ENCODE data around the gene MAP3K4. TPM values are rescaled to one million over a fixed set of nuclear protein-coding genes. Genes with fewer than 3 reads are reported as not detected.

The MAP3K4 gene
- total RNA-seq, 1 donor, result 31.1 TPM

DNA sequence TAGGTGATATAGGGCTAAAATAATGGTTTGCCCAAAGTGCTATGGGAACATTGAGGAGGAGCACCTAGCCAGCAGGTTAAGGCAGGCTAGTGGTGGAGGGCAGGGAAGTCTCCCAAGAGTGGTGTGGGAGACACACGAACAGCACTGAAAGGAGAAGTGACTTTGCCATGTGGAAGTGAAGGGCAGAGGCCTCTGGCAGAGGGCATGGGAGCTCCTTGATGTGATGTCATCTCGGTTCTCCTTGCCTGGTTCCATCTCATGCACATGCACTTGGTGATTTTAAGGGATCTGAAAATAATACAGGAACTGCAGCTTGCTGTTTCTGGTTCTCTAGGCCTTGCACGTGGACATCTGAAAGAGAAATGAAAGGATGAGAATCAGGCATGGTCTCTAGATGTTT lies 4.7 kb upstream of the MAP3K4 start:
- no peak overlapping the region for H3K4me3 ChIP-seq (ENCODE audit: insufficient read depth, low read length)
- peaks cover 4% of the 10 kb centered on the region for H3K4me1 ChIP-seq (ENCODE audit: insufficient read depth, low read length)
- H2AFZ ChIP-seq (ENCODE audit: low read length), result no peak overlapping the region
- no peaks in the 10 kb centered on the region for H4K20me1 ChIP-seq (ENCODE audit: insufficient read depth, low read length)
- no peak for DNase-seq (ENCODE audit: insufficient read length, low spot score, missing footprints)
- no peaks in the 10 kb centered on the region for H3K27me3 ChIP-seq (ENCODE audit: insufficient read depth, low read length)
- no peaks in the 10 kb centered on the region for H3K36me3 ChIP-seq (ENCODE audit: insufficient read depth, low read length)
- no peaks in the 10 kb centered on the region for H3K79me2 ChIP-seq (ENCODE audit: insufficient read depth, low read length)
- H3K27ac ChIP-seq (ENCODE audit: low read depth, low read length), result no peak overlapping the region
- H3K9me3 ChIP-seq (ENCODE audit: low read depth, low read length), result peaks cover 6% of the 10 kb centered on the region
- no peak overlapping the region for H3K4me2 ChIP-seq (ENCODE audit: insufficient read depth, low read length)
- TF ChIP-seq, protein P1, sequence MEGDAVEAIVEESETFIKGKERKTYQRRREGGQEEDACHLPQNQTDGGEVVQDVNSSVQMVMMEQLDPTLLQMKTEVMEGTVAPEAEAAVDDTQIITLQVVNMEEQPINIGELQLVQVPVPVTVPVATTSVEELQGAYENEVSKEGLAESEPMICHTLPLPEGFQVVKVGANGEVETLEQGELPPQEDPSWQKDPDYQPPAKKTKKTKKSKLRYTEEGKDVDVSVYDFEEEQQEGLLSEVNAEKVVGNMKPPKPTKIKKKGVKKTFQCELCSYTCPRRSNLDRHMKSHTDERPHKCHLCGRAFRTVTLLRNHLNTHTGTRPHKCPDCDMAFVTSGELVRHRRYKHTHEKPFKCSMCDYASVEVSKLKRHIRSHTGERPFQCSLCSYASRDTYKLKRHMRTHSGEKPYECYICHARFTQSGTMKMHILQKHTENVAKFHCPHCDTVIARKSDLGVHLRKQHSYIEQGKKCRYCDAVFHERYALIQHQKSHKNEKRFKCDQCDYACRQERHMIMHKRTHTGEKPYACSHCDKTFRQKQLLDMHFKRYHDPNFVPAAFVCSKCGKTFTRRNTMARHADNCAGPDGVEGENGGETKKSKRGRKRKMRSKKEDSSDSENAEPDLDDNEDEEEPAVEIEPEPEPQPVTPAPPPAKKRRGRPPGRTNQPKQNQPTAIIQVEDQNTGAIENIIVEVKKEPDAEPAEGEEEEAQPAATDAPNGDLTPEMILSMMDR (IDR thresholded peaks at IDR 0.05; ENCODE audit: extremely low read depth, low read depth, low read length), result no peak

DNA sequence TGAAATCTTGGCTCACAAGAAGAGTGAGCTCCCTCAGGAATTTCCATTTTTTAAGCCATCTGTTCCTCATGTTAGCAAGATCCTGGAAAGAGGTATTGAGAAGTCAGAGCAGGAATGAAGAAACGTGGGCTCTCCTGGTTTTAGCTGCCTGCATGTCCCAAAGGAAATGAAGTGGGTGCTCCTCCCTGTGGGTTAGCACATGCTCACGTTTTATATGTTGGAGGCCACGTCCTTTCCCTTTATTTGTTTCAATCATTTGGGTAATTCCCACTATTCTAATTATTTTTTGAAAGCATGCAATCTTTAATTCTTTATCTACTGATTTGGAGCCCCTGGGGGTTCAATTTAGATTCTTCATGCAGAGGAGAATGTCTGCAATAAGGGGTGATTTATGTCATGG lies 4.3 kb upstream of the MAP3K4 start:
- no peak overlapping the region for H3K27ac ChIP-seq (ENCODE audit: low read depth, low read length)
- no peak overlapping the region for H2AFZ ChIP-seq (ENCODE audit: low read length)
- H3K4me3 ChIP-seq (ENCODE audit: insufficient read depth, low read length), result no peak overlapping the region
- DNase-seq (ENCODE audit: insufficient read length, low spot score, missing footprints), result no peak
- peaks cover 3% of the 10 kb centered on the region for H3K79me2 ChIP-seq (ENCODE audit: insufficient read depth, low read length)
- no peaks in the 10 kb centered on the region for H3K36me3 ChIP-seq (ENCODE audit: insufficient read depth, low read length)
- TF ChIP-seq, protein P1 (IDR thresholded peaks at IDR 0.05; ENCODE audit: extremely low read depth, low read depth, low read length), result no peak
- H3K4me2 ChIP-seq (ENCODE audit: insufficient read depth, low read length), result no peak overlapping the region
- H4K20me1 ChIP-seq (ENCODE audit: insufficient read depth, low read length), result no peaks in the 10 kb centered on the region
- peaks cover 6% of the 10 kb centered on the region for H3K9me3 ChIP-seq (ENCODE audit: low read depth, low read length)
- H3K27me3 ChIP-seq (ENCODE audit: insufficient read depth, low read length), result no peaks in the 10 kb centered on the region
- peaks cover 4% of the 10 kb centered on the region for H3K4me1 ChIP-seq (ENCODE audit: insufficient read depth, low read length)

DNA sequence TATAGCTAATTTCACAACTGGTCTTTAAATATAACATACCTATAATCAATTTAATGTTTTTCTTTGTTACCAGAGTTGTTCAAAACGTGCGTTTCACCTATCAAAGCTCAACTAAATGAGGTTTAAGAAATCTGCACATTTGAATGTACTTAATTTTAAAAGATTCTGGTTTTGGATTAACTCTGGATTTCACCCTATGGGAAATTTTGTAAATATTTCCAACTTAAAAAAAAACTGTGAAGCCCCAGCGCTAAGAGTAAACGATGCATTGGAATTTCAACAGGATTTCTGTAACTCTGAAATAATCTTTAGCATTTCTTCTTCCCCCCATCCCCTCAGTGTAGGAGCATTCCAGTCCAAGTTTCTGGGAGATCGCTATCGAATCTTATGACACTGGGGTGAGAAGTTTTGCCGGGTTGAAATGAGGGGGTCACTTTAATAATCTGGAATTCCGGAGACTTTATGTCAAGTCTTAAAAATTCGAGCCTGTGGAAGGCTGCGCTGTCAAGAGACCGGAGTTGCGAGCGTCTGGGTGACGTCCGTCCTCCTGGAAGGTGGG lies 643 bp upstream of the MAP3K4 start:
- Histone ChIP-seq H3K79me2 (ENCODE audit: insufficient read depth, low read length) (peaks cover 37% of the 10 kb centered on the region), H3K27ac (ENCODE audit: low read depth, low read length) (peak overlapping the region; percentile 78), H3K4me3 (ENCODE audit: insufficient read depth, low read length) (peak overlapping the region; percentile 89), H3K36me3 (ENCODE audit: insufficient read depth, low read length) (no peaks in the 10 kb centered on the region), H2AFZ (ENCODE audit: low read length) (peak overlapping the region; percentile 72), H3K4me2 (ENCODE audit: insufficient read depth, low read length) (peak overlapping the region; percentile 83), H4K20me1 (ENCODE audit: insufficient read depth, low read length) (no peaks in the 10 kb centered on the region), H3K27me3 (ENCODE audit: insufficient read depth, low read length) (no peaks in the 10 kb centered on the region), H3K9me3 (ENCODE audit: low read depth, low read length) (no peaks in the 10 kb centered on the region), H3K4me1 (ENCODE audit: insufficient read depth, low read length) (peaks cover 4% of the 10 kb centered on the region)
- TF ChIP-seq, protein P1 (IDR thresholded peaks at IDR 0.05; ENCODE audit: extremely low read depth, low read depth, low read length), result no peak
- no peak for DNase-seq (ENCODE audit: insufficient read length, low spot score, missing footprints)

DNA sequence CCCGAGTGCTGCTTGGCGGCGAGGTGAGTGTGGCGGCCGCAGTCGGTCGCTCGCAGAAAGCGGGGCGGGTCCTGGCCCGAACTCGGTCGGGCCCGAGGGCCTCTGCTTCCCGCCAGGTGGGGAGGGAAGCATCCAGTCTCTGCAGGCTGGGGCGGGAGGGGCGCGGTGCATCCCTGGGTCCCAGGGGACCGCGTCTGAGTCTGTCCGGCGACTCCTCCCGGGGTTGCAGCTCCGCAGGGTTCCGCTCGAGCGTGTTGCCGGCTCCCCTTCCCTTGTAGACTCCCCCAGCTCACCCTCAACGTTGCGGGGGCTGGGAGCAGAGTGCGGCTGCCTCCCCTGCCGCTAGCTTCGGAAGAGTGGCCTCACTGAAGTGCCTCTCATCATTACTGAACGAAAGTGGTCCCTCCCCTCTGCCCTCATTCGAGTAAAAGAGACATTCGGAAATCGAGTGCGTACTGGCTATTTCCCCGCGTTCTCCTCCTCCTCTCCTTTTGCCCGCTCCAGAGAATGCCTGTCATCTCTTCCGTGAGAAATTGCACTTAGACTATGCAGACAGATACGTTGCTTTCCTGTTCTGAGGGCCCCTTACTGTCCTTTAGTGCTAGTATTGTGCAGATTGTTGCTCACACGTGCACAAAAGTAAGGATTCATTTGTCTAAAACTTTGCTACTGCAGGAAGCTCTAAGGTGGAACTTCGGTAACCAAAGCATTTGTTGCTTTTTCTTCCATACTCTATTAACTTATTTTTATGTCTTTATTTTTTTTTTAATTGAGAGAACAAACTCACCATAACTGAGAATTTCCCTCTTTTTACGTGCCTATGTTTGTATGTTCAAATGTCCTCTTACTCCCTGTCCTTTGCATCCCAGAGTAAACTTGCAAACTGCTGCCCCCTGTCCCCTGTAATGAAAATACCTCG lies 751 bp downstream of the MAP3K4 start:
- no peaks in the 10 kb centered on the region for H4K20me1 ChIP-seq (ENCODE audit: insufficient read depth, low read length)
- H3K4me3 ChIP-seq (ENCODE audit: insufficient read depth, low read length), result peak overlapping the region; percentile 89
- H3K79me2 ChIP-seq (ENCODE audit: insufficient read depth, low read length), result peaks cover 51% of the 10 kb centered on the region
- no peaks in the 10 kb centered on the region for H3K9me3 ChIP-seq (ENCODE audit: low read depth, low read length)
- H2AFZ ChIP-seq (ENCODE audit: low read length), result peak overlapping the region; percentile 87
- H3K36me3 ChIP-seq (ENCODE audit: insufficient read depth, low read length), result no peaks in the 10 kb centered on the region
- H3K27ac ChIP-seq (ENCODE audit: low read depth, low read length), result peak overlapping the region; percentile 78
- H3K4me1 ChIP-seq (ENCODE audit: insufficient read depth, low read length), result peaks cover 10% of the 10 kb centered on the region
- H3K4me2 ChIP-seq (ENCODE audit: insufficient read depth, low read length), result peak overlapping the region; percentile 94
- TF ChIP-seq, protein P1 (IDR thresholded peaks at IDR 0.05; ENCODE audit: extremely low read depth, low read depth, low read length), result peak; percentile 70
- no peaks in the 10 kb centered on the region for H3K27me3 ChIP-seq (ENCODE audit: insufficient read depth, low read length)
- DNase-seq (ENCODE audit: insufficient read length, low spot score, missing footprints), result peak; percentile 92

All from osteoblast (primary cell).